GM12878 (cell line): ENCODE measurements around the gene PPP2R1B. TPM values are rescaled to one million over a fixed set of nuclear protein-coding genes. Genes with fewer than 3 reads are reported as not detected.

ENCODE experiments used
- ATAC-seq: fragments of 200-7000 bp; cut with Tn5 transposase; 3 replicates; pipeline ENCODE4 v1.9.1; 2020; ENCODE audit warnings: mild to moderate bottlenecking, moderate library complexity
- BruUV-seq: library from RNA; stranded (reverse); fragments of 400-500 nt; replicated peaks from 2 replicates; lab custom pipeline; 2021; lab: Mats Ljungman, UMichigan
- CTCF ChIA-PET: fragments of 300-600 bp; sonication (Branson Sonifier 250); formaldehyde crosslinking; extraction: SDS; loops from one replicate; lab custom pipeline; 2021; ENCODE audit warnings: inconsistent platforms; lab: Yijun Ruan, JAX
- POLR2A ChIA-PET: fragments of 350-600 bp; formaldehyde crosslinking; extraction: SDS; loops from one replicate; lab custom pipeline; 2021; ENCODE audit warnings: inconsistent platforms; lab: Charles Lee
- RAD21 ChIA-PET: fragments of 300-600 bp; sonication (Branson Sonifier 250); formaldehyde crosslinking; loops from one replicate; lab custom pipeline; 2023; ENCODE audit warnings: antibody characterized with exemption; ENCODE audit not compliant: unreplicated experiment; lab: Charles Lee
- SMC1A ChIA-PET: fragments of 300-600 bp; sonication (Branson Sonifier 250); formaldehyde crosslinking; loops from one replicate; lab custom pipeline; 2023; ENCODE audit not compliant: unreplicated experiment, uncharacterized antibody; lab: Charles Lee
- DNase-seq: peaks from one replicate; pipeline ENCODE4 v3.0.0-alpha.2; 2011; ENCODE audit warnings: low read depth, low spot score
- FAIRE-seq: peaks from 3 replicates; lab custom pipeline; 2011; peaks lifted over from hg19 to GRCh38; lab: Jason Lieb, UNC
- H2AFZ ChIP-seq: 2 replicates; pipeline ENCODE4 v1.6.0; 2011; ENCODE audit warnings: low read depth, low read length, control low read depth; ENCODE audit not compliant: control insufficient read depth
- H3K27ac ChIP-seq: 2 replicates; pipeline ENCODE4 v1.5.1; 2011; ENCODE audit warnings: control low read depth; ENCODE audit not compliant: control insufficient read depth, insufficient read depth
- H3K27me3 ChIP-seq, 2 experiments: replicated peaks in 1 of 2; 2 replicates each; pipeline versions ENCODE4 v1.6.0 to v1.6.1; 2011; ENCODE audit warnings: low read length in 1 of 2; ENCODE audit not compliant: control insufficient read depth in 2 of 2, insufficient read depth in 2 of 2
- H3K36me3 ChIP-seq, 2 experiments: 2 replicates each; pipeline ENCODE4 v1.5.1; 2011; ENCODE audit warnings: low read length in 1 of 2; ENCODE audit not compliant: control insufficient read depth in 2 of 2, insufficient read depth in 2 of 2
- H3K4me1 ChIP-seq: 2 replicates; pipeline ENCODE4 v1.6.1; 2011; ENCODE audit warnings: mild to moderate bottlenecking, low read length, moderate library complexity, mixed read lengths; ENCODE audit not compliant: control insufficient read depth, insufficient read depth
- H3K4me2 ChIP-seq: 2 replicates; pipeline ENCODE4 v1.6.0; 2011; ENCODE audit warnings: control low read depth; ENCODE audit not compliant: control insufficient read depth, insufficient read depth
- H3K4me3 ChIP-seq: fragments of 200-600 bp; sonication (generic); 2 replicates; pipeline ENCODE4 v1.5.1; 2016
- H3K79me2 ChIP-seq: 2 replicates; pipeline ENCODE4 v1.6.0; 2011; ENCODE audit warnings: low read length; ENCODE audit not compliant: control insufficient read depth, insufficient read depth
- H3K9ac ChIP-seq: 2 replicates; pipeline ENCODE4 v1.8.0; 2011; ENCODE audit warnings: low read length, control low read depth, mixed read lengths; ENCODE audit not compliant: control insufficient read depth, insufficient read depth
- H3K9me3 ChIP-seq: replicated peaks from 3 replicates; pipeline ENCODE4 v1.5.1; 2011; ENCODE audit warnings: mild to moderate bottlenecking, low read length; ENCODE audit not compliant: control insufficient read depth, insufficient read depth
- H4K20me1 ChIP-seq: 2 replicates; pipeline ENCODE4 v1.6.0; 2011; ENCODE audit not compliant: control insufficient read depth, insufficient read depth
- DPF2 ChIP-seq: fragments of 450-650 bp; IDR thresholded peaks from 2 replicates; pipeline ENCODE4 v1.6.1; 2017; ENCODE audit warnings: mild to moderate bottlenecking
- ELK1 ChIP-seq: IDR thresholded peaks from 2 replicates; pipeline ENCODE4 v1.6.1; 2012; ENCODE audit warnings: low read depth, low read length, improper control_type of control experiment
- FOS ChIP-seq: IDR thresholded peaks from 3 replicates; pipeline ENCODE4 v1.6.1; 2011; ENCODE audit warnings: borderline replicate concordance; ENCODE audit not compliant: insufficient read length; ENCODE audit errors: extremely low read depth
- MEF2A ChIP-seq: IDR thresholded peaks from 2 replicates; pipeline ENCODE4 v1.6.1; 2011; ENCODE audit warnings: low read depth, mild to moderate bottlenecking, low read length, moderate library complexity; ENCODE audit not compliant: insufficient read depth
- MEF2B ChIP-seq: fragments of 450-650 bp; IDR thresholded peaks from 2 replicates; pipeline ENCODE4 v1.6.1; 2018; ENCODE audit warnings: mild to moderate bottlenecking, moderate library complexity; ENCODE audit not compliant: partially characterized antibody, poor library complexity, severe bottlenecking
- NBN ChIP-seq: fragments of 450-650 bp; IDR thresholded peaks from 2 replicates; pipeline ENCODE4 v1.6.1; 2016
- NR2C2 ChIP-seq: IDR thresholded peaks from 2 replicates; pipeline ENCODE4 v1.6.1; 2011; ENCODE audit warnings: borderline replicate concordance, low read depth; ENCODE audit not compliant: control insufficient read depth, insufficient read length
- POLR2A ChIP-seq: IDR thresholded peaks from 2 replicates; pipeline ENCODE4 v1.6.1; 2011; ENCODE audit warnings: low read depth, mild to moderate bottlenecking, low read length
- POLR2AphosphoS2 ChIP-seq: IDR thresholded peaks from 2 replicates; pipeline ENCODE4 v1.6.1; 2011; ENCODE audit warnings: low read depth, mild to moderate bottlenecking, low read length, improper control_type of control experiment, moderate library complexity
- YBX1 ChIP-seq: fragments of 450-650 bp; IDR thresholded peaks from 2 replicates; pipeline ENCODE4 v1.6.1; 2016; ENCODE audit warnings: antibody characterized with exemption
- ZNF217 ChIP-seq: fragments of 450-650 bp; IDR thresholded peaks from 2 replicates; pipeline ENCODE4 v1.6.1; 2017; ENCODE audit warnings: antibody characterized with exemption, mild to moderate bottlenecking
- ZNF274 ChIP-seq: IDR thresholded peaks from one replicate; pipeline ENCODE4 v1.8.0; 2011; ENCODE audit not compliant: insufficient read length, insufficient read depth
- WGBS: methylation state at CpG from one replicate; pipeline ENCODE4 v1.1.6; 2016; ENCODE audit warnings: low lambda C conversion rate; ENCODE audit not compliant: insufficient replicate concordance, insufficient coverage; ENCODE audit errors: missing lambda C conversion rate; 5-methylcytosine and 5-hydroxymethylcytosine counted together
- in situ Hi-C: fragments of 300-500 bp; cut with MboI; formaldehyde crosslinking; loops from 9 replicates; pipeline ENCODE4 v1.14.3; 2018; ENCODE audit warnings: mixed read lengths
- intact Hi-C: fragments of 100-400 bp; cut with micrococcal nuclease; formaldehyde crosslinking; loops from one replicate; pipeline ENCODE4 v1.14.2; 2022; ENCODE audit not compliant: unreplicated experiment
- polyA plus RNA-seq, 11 experiments: library from polyadenylated mRNA; depleted of rRNA in 4 of 11; unstranded in 6 of 11; stranded (reverse) in 5 of 11; fragments of >200 nt; fragmentation: Nextera tagmentation in 4 of 11; fragmentation: Illumina TruSeq in 1 of 11; extraction: Ambion mirVana in 4 of 11; extraction: Trizol in 1 of 11; gene quantifications; 1 replicate in 1 of 11; 2 replicates in 10 of 11; pipeline versions ENCODE4 v1.2.1 to v1.2.3, GENCODE V29; 2011 to 2016; ENCODE audit warnings: inconsistent platforms in 2 of 11, missing spikeins in 2 of 11, low read depth in 1 of 11
- total RNA-seq, 4 experiments: library from RNA; depleted of rRNA in 3 of 4; stranded (reverse); fragments of >200 nt in 3 of 4; fragmentation: Illumina TruSeq in 1 of 4; extraction: Trizol in 1 of 4; gene quantifications; 2 replicates each; pipeline versions ENCODE4 v1.2.1 to v1.2.3, GENCODE V29; 2013 to 2021
- TF ChIP-seq, protein P1 (sequence below): IDR thresholded peaks from 2 replicates; pipeline ENCODE4 v1.6.1; 2012; ENCODE audit warnings: improper control_type of control experiment, low read depth, low read length; ENCODE audit not compliant: insufficient replicate concordance

PPP2R1B gene
- total and polyA plus RNA-seq, 10 of the 15 experiments (the other 5 are each of a cell fraction or from before 2014, with no cell fraction given), result 26.6 to 68.2 (median 35.7) TPM

GRCh38 chr11:111741751-111742150, 24.4 kb downstream of the PPP2R1B start:
- FAIRE-seq, result no peak
- no peak for DNase-seq
- H3K4me2 ChIP-seq, result no peak overlapping the region
- no peaks in the 10 kb centered on the region for H3K79me2 ChIP-seq
- H3K9me3 ChIP-seq, result no peaks in the 10 kb centered on the region
- in situ Hi-C loops (no loop called here), intact Hi-C loops (no loop called here)
- SMC1A ChIA-PET, result interaction anchor here (1.1 to 2.6 kb wide), 7 partner anchors 9 to 102 kb away, joined by 3 to 11 read pairs (median 5); no protein-coding TSS in a partner anchor
- POLR2A ChIA-PET, result no interaction called here
- no TSS peak for BruUV-seq
- 91% methylated on average over 2 of the region's 2 CpGs for WGBS
- TF ChIP-seq NR2C2, result no peak
- TF ChIP-seq YBX1, result no peak
- TF ChIP-seq NBN, result no peak
- TF ChIP-seq MEF2A, result no peak
- no peak for TF ChIP-seq POLR2A
- no peak for TF ChIP-seq MEF2B
- TF ChIP-seq ELK1, result no peak
- TF ChIP-seq ZNF274, result no peak
- TF ChIP-seq ZNF217, result no peak
- no peak for TF ChIP-seq DPF2
- no peak for TF ChIP-seq POLR2AphosphoS2
- TF ChIP-seq FOS, result no peak
- TF ChIP-seq, protein P1, sequence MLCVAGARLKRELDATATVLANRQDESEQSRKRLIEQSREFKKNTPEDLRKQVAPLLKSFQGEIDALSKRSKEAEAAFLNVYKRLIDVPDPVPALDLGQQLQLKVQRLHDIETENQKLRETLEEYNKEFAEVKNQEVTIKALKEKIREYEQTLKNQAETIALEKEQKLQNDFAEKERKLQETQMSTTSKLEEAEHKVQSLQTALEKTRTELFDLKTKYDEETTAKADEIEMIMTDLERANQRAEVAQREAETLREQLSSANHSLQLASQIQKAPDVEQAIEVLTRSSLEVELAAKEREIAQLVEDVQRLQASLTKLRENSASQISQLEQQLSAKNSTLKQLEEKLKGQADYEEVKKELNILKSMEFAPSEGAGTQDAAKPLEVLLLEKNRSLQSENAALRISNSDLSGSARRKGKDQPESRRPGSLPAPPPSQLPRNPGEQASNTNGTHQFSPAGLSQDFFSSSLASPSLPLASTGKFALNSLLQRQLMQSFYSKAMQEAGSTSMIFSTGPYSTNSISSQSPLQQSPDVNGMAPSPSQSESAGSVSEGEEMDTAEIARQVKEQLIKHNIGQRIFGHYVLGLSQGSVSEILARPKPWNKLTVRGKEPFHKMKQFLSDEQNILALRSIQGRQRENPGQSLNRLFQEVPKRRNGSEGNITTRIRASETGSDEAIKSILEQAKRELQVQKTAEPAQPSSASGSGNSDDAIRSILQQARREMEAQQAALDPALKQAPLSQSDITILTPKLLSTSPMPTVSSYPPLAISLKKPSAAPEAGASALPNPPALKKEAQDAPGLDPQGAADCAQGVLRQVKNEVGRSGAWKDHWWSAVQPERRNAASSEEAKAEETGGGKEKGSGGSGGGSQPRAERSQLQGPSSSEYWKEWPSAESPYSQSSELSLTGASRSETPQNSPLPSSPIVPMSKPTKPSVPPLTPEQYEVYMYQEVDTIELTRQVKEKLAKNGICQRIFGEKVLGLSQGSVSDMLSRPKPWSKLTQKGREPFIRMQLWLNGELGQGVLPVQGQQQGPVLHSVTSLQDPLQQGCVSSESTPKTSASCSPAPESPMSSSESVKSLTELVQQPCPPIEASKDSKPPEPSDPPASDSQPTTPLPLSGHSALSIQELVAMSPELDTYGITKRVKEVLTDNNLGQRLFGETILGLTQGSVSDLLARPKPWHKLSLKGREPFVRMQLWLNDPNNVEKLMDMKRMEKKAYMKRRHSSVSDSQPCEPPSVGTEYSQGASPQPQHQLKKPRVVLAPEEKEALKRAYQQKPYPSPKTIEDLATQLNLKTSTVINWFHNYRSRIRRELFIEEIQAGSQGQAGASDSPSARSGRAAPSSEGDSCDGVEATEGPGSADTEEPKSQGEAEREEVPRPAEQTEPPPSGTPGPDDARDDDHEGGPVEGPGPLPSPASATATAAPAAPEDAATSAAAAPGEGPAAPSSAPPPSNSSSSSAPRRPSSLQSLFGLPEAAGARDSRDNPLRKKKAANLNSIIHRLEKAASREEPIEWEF, result no peak
- H3K36me3 ChIP-seq, result peaks cover 9 to 38% of the 10 kb centered on the region in 2 experiments
- no peak overlapping the region for H3K9ac ChIP-seq
- peaks cover 5% of the 10 kb centered on the region; the same call in 1 of the 2 replicates for H3K4me1 ChIP-seq
- H4K20me1 ChIP-seq, result no peaks in the 10 kb centered on the region
- no peaks in the 10 kb centered on the region for H3K27me3 ChIP-seq
- no peak for ATAC-seq
- no peak overlapping the region for H3K27ac ChIP-seq
- no peak overlapping the region for H3K4me3 ChIP-seq
- H2AFZ ChIP-seq, result no peak overlapping the region
- CTCF ChIA-PET, result interaction anchor here (0.7 to 1.6 kb wide), 2 partner anchors 23 to 43 kb away, joined by 3 to 4 read pairs; no protein-coding TSS in a partner anchor
- RAD21 ChIA-PET, result interaction anchor here (0.6 to 2.7 kb wide), 2 partner anchors 24 to 137 kb away, joined by 3 to 12 read pairs; partner anchors contain the start of gene PPP2R1B
